EH (cell line): ENCODE data around the gene ADGRF3.
"Not testable (repeated sequence)": the region's sequence is repeated elsewhere in the genome, so short reads cannot be mapped to it uniquely, and the experiment has no call there.

Experiments used
- DNase-seq: peaks from one replicate; pipeline ENCODE4 v3.0.0-alpha.2; 2015; ENCODE audit warnings: low read depth

The ADGRF3 gene

DNA sequence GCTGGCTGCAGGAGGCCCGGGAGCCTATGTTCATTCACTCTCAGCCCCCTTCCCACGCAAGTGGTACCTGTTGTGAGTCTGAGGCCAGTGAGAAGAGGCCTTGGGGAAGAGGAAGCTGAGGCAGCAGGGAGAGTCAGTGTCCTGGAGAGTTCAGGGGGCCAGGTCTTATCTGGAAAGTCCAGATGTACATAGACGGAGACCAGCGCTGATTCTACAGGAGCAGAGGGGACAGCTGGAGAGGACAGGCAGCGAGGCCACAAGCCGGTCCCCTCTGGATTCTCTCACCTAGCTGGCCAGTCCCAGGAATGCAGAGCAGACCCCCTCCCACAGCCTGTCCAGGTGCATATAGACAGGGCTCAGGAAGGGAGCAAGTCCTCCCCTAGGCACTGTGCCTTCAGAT is 29.7 kb downstream of the ADGRF3 start:
- no peak for DNase-seq

DNA sequence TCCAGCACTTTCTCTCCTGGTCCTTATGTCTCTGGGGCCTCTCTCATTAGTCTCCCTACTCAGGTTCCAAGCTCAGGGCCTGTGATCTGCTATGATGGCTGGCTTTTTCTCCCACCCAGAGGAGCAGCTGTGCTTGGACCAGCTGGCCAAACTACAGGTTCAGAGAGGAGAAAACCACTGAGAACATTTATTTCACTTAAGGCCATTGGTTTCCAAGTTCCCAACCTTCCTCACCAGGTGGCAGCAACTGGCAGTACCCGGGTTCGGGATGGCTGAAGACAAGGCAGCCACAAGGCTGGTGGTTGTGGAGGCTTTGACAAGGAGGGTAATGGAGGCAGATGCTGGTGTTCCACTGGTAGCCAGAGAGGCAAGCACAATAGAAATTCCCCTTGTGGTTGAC is 30.5 kb downstream of the ADGRF3 start:
- DNase-seq: peak; percentile 30

DNA sequence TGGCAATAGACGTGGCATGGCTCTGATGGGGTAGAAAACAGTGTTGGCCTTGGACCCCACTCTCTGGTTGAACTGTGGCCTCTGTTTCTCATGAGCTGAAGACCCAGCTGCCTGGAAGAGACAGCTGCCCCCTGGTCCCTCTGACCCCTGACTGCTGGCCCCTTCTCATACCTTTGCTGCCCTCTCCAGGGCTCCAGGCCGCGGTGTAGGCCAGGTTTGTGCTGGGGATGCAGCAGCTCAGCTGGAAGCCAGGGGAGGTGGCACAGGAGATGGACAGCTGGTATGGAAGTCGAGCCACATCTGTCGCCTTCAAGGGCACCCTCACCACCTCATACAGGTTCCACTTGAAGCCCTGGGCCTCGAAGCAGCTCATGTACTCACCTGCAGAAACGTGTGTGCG is 32.3 kb downstream of the ADGRF3 start:
- no peak for DNase-seq

DNA sequence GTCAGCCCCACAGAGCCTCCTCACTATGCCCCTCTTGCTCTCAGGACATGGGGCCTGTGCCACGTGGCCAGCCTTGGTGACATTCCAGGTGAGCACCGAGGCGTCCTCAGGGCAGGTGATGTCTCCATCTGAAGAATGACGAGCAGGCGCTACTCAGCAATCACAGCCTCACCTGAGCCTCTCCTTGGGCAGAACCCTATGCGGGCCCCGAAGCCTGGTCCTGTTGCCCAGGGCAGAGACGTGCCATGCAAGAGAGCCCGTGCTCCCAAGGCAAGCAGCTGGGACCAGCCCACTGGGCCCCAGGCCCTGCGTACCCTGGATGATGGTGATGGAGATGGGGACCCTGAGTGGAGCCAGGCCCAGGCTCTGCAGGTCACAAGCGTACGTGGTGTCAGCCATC is 33.1 kb downstream of the ADGRF3 start:
- no peak for DNase-seq

DNA sequence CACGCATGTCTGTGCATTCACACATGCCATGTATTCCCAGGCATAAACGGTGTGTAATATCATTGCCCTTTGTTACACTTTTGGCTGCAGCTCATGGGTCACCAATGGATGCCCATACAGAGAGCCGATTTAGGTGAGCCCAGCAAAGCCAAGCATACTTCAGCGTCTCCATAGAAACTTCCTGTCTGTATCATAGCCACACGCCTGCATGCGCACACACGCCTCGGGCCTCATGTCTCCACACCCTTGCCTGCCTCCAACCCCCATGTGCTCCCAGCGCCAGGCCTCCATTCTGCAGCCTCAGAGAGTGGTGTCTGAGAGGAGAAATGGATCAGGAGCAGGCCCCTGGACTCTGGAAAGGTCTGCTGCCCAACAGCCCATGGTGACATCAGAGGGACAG is 34.1 kb downstream of the ADGRF3 start:
- DNase-seq: no peak

- no peak for DNase-seq
Observed at GRCh38 chr2:26309921-26310320, 36.7 kb downstream of the ADGRF3 start.

DNA sequence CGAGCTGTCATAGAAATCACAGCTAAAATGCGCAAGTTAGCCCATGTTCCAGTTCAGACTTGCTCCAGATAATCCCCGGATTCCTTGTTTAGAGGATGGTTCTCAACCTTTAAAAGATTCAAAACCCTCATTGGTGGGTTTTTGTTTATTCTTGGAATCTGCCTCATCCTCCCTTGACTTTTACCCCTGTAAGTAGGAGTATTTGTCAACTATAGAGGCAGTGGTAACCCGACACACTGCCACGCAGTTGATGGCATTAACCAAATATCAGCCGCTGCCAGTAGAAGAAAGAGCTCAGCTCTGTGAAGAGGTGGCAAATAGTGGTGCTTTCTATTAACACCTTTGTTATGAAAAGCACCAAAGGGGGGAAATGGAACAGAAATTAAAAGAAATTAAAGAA is 41.0 kb downstream of the ADGRF3 start:
- DNase-seq: no peak

DNA sequence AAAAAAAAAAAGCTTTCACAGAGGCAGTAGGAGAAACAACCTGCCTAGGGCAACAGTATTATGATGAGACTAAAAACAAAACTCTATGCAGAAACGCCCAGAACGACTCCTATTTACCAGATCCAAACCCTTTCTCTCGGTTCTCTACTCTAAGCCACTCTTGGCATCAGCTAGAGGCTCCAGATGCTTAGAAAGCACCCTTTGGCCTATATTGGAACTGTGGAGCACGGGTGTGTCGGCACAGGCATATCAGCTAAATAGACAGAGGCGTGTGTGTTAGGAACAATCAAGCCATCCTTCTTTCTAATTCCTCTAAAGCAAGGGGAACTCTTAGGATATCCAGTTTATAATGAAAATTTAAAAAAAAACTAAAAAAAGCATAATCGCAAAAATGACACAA is 41.5 kb downstream of the ADGRF3 start:
- DNase-seq: not testable (repeated sequence)

DNA sequence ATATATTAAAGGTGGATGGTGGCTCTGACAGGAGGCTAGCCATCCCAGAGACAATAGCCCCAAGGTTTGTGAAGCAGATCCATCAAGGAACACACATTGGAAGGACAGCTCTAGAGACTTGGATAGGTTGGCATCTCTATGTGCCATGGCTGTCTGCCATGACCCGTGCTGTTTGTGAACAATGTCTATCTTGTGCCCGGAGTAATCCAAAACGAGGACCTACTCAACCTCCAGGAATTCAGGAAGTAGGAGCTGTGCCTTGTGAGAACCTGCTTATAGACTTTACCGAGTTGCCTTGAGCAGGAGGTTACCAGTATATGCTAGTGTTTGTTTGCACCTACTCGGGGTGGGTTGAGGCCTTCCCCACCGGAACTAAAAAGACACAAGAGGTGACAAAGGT is 43.7 kb downstream of the ADGRF3 start:
- peak; percentile 31 for DNase-seq

- peak; percentile 42 for DNase-seq
Observed at GRCh38 chr2:26300234-26300925, 46.2 kb downstream of the ADGRF3 start.

GRCh38 chr2:26299471-26300101 is 47.0 kb downstream of the ADGRF3 start:
- peak; percentile 74 for DNase-seq

GRCh38 chr2:26298638-26299393 is 47.8 kb downstream of the ADGRF3 start:
- peak; percentile 71 for DNase-seq

GRCh38 chr2:26298286-26298637 is 48.3 kb downstream of the ADGRF3 start:
- DNase-seq: no peak

- no peak for DNase-seq
Observed at GRCh38 chr2:26297061-26297460, 49.5 kb downstream of the ADGRF3 start.

GRCh38 chr2:26295511-26295910 is 51.1 kb downstream of the ADGRF3 start:
- DNase-seq: no peak

DNA sequence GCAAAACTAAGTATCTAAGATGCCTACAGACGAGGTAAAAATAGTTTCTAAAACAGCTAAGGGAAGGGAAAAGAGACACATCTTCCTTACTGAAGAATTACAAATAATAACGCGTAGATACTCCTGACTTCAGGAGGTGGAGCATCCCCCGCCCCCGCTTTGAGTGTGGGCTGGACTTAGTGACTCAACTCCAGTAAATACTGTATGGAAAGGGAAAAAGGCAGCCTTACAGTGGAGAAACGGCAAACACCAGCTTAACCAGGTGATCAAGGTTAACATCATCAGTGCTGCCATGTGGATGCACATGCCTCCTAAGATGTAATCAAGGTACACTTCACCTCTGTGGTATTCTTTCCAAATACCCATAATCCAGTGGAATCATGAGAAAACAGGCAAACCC is 53.9 kb downstream of the ADGRF3 start:
- peak; percentile 36 for DNase-seq

- no peak for DNase-seq
Observed at GRCh38 chr2:26290001-26290400, 56.6 kb downstream of the ADGRF3 start.

DNA sequence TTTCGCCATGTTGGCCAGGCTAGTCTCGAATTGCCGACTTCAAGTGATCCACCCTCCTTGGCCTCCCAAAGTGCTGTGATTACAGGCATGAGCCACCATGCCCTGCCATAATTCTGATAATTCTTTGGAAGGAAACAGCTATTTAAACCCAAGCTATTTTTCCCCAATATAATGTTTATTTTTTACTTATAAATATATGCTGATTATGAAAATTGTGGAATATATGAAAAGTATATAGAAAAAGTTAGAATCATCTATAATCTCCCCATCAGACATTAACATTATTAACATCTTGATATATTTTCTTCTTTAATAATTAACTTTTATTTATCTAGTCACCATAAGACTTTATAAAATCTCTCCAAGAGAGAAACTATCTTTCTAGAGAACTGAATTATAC is 60.7 kb downstream of the ADGRF3 start:
- DNase-seq: no peak

DNA sequence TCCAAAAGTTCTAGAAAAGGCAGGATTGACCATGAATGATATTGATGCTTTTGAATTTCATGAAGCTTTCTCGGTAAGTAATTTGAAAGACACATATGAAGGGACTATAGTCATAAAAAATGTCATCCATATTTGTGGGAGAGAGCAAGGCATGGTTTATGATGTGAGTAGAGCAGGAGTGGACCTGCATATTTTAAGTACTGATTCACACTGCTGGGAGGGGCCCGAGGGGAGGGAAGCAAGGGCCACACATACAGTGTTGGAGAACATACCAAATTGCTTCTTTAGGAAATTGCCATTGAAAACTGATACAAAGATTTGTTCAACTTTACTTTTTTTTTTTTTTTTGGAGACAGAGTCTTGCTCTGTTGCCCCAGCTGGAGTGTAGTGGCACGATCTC is 62.5 kb downstream of the ADGRF3 start:
- peak; percentile 76 for DNase-seq

DNA sequence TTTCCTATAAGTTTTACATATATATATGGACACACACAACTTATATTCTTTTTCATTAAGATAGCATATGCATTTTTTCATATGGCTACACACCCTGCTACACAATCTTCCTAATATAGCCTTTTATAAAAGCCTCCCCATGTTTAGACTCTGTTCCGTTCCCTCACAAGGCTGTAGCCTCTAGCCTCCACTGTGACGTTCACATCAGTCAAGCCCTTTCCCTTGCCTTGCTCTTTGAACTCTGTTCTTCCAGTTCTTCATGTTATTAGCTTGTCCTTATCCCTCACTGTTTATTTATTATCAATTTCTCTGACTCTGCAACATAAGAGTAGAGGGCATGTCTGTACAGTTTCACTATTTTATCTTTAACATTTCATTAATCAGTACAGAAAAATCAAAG is 63.0 kb downstream of the ADGRF3 start:
- no peak for DNase-seq

DNA sequence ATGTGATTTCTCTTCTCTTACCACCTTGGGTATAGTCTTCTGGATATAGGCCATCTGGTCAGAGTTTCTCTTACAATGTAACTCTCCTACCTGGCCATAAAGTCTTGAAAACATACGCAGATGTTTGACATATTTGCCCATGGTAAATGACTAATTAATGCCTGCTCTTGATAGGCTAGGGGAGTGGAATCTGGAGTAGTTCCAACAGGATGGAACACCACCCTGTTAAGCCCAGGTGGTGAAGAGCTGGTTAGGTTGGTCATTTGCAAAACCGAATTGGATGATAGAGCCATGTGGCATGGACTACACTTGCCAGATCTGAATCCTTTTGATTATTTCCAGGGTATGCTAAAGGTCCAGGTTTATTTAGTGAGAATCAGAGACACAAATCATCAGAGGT is 65.4 kb downstream of the ADGRF3 start:
- DNase-seq: no peak

GRCh38 chr2:26279886-26280285 is 66.7 kb downstream of the ADGRF3 start:
- no peak for DNase-seq

GRCh38 chr2:26276484-26277227 is 69.9 kb downstream of the ADGRF3 start:
- DNase-seq: no peak
